GM04503 (cell line): ENCODE measurements around the gene TRIM62.
"Not testable (repeated sequence)": the region's sequence is repeated elsewhere in the genome, so short reads cannot be mapped to it uniquely, and the experiment has no call there.

Experiments used
- DNase-seq: peaks from one replicate; pipeline ENCODE4 v3.0.0-alpha.2; 2012; ENCODE audit warnings: low read depth

TRIM62 gene

GRCh38 chr1:33158366-33158765 is 23.5 kb downstream of the TRIM62 start:
- no peak for DNase-seq

- no peak for DNase-seq
Measured at GRCh38 chr1:33157131-33157530, 24.7 kb downstream of the TRIM62 start.

GRCh38 chr1:33155877-33156538 is 25.8 kb downstream of the TRIM62 start:
- DNase-seq, result no peak

GRCh38 chr1:33153650-33154049 is 28.2 kb downstream of the TRIM62 start:
- DNase-seq, result no peak

GRCh38 chr1:33152685-33153432 is 29.0 kb downstream of the TRIM62 start:
- DNase-seq, result peak; percentile 51

GRCh38 chr1:33151116-33151515 is 30.7 kb downstream of the TRIM62 start:
- DNase-seq, result no peak

GRCh38 chr1:33150522-33150921 is 31.3 kb downstream of the TRIM62 start:
- DNase-seq, result no peak

- DNase-seq, result no peak
Measured at GRCh38 chr1:33149453-33150190, 32.2 kb downstream of the TRIM62 start.

- no peak for DNase-seq
Measured at GRCh38 chr1:33148615-33149014, 33.2 kb downstream of the TRIM62 start.

- no peak for DNase-seq
Measured at GRCh38 chr1:33147997-33148314, 33.9 kb downstream of the TRIM62 start.

GRCh38 chr1:33147275-33147996 is 34.4 kb downstream of the TRIM62 start:
- DNase-seq, result no peak

- DNase-seq, result no peak
Measured at GRCh38 chr1:33146003-33146402, 35.8 kb downstream of the TRIM62 start.

- peak; percentile 30 for DNase-seq
Measured at GRCh38 chr1:33143698-33144097, 38.1 kb downstream of the TRIM62 start.

- no peak for DNase-seq
Measured at GRCh38 chr1:33143176-33143575, 38.7 kb downstream of the TRIM62 start.

- no peak for DNase-seq
Measured at GRCh38 chr1:33142483-33143064, 39.3 kb downstream of the TRIM62 start.

- no peak for DNase-seq
Measured at GRCh38 chr1:33141781-33142180, 40.1 kb downstream of the TRIM62 start.

- DNase-seq, result no peak
Measured at GRCh38 chr1:33141216-33141615, 40.6 kb downstream of the TRIM62 start.

- DNase-seq, result no peak
Measured at GRCh38 chr1:33140153-33141149, 41.4 kb downstream of the TRIM62 start.

GRCh38 chr1:33137800-33138199 is 44.0 kb downstream of the TRIM62 start:
- DNase-seq, result no peak

- not testable (repeated sequence) for DNase-seq
Measured at GRCh38 chr1:33136041-33136440, 45.8 kb downstream of the TRIM62 start.
